Activated naive CD8-positive, alpha-beta T cell treated with anti-CD3 and anti-CD28 coated beads, Interleukin-2, amount 50 U/mL, for 16 hours (primary cell): ENCODE results near the gene MOB4.
"Not testable (repeated sequence)": the region's sequence is repeated elsewhere in the genome, so short reads cannot be mapped to it uniquely, and the experiment has no call there.

Experiments used
- DNase-seq: peaks from one replicate; pipeline ENCODE4 v3.0.0-alpha.2; 2020; ENCODE audit warnings: low read depth, low spot score

Gene MOB4

DNA sequence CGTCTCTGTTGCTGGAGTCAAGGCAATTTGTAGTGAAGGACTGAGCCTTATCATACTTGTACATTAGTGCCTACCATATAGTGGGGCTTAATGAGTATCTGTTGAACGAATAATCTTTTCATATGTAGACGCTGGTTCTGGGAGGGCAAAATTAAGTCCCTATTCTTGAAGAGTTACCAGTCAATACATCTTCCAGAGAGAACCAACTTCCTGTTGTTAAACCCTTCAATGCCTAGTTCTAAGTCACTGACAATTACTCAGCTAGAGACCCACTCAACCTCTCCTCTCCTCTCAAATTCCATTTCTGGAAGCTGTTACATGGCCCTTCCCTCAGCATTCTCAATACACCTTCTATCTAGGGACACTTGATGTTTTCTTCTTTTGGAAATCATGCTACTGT is 1.1 kb upstream of the MOB4 start:
- no peak for DNase-seq

DNA sequence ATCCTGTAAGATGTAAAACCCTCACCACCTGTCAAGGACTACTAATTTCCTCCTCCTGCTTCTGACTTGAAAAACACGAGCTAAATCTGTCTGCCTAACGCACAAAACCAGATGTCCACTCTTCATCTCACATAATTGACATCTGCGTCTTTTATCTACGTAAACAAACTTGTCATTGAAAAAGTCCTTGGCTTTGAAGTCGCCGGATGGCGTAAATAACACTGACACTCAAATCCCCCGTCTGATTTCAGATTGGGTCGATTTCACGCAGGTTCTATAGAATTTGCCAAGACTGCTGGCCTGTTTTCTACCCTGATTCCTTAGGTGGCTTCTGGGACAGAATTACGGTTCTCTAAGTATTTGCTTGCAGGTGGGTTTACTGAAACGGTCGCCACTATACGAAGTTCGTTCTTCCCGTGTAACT is 539 bp upstream of the MOB4 start:
- DNase-seq, result no peak

DNA sequence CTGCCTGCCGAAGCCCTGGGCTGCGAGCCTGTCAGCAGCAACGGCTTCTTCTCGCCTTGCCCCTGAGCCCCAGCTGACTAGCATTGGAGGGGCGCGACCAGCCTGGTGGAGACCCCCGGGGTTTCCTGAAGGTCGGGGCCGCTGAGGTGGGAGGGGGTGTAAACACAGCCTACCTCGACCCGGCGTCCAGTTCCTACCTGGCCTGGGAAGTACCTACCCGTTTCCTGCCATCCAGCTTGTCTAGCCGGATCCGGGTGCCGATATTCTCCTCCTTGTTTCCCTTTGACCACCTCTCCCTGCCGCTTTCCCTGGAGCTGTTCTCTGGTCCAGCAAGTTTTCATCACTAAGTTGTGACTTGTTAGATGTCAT is 511 bp downstream of the MOB4 start:
- no peak for DNase-seq

GRCh38 chr2:197517150-197517549 is 1.3 kb downstream of the MOB4 start:
- no peak for DNase-seq

GRCh38 chr2:197538412-197538811 is 22.5 kb downstream of the MOB4 start:
- DNase-seq, result no peak

GRCh38 chr2:197539734-197540133 is 23.9 kb downstream of the MOB4 start:
- no peak for DNase-seq

DNA sequence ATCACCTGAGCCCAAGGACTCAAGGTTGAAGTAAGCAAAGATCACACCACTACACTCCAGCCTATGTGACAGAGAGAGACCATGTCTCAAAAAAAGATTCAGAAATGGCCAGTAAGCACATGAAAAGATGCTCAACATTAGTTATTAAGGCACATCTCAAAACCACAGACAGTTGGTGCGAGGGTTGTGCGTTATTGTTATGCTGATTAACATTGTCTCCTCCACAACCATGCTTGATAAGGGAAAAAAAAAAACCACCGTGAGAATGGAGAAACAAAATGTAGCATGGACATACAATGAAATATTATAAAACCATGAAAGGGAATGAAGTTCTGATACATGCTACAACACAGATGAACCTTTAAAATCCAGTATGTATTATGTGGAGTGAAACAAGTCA is 27.3 kb downstream of the MOB4 start:
- no peak for DNase-seq

DNA sequence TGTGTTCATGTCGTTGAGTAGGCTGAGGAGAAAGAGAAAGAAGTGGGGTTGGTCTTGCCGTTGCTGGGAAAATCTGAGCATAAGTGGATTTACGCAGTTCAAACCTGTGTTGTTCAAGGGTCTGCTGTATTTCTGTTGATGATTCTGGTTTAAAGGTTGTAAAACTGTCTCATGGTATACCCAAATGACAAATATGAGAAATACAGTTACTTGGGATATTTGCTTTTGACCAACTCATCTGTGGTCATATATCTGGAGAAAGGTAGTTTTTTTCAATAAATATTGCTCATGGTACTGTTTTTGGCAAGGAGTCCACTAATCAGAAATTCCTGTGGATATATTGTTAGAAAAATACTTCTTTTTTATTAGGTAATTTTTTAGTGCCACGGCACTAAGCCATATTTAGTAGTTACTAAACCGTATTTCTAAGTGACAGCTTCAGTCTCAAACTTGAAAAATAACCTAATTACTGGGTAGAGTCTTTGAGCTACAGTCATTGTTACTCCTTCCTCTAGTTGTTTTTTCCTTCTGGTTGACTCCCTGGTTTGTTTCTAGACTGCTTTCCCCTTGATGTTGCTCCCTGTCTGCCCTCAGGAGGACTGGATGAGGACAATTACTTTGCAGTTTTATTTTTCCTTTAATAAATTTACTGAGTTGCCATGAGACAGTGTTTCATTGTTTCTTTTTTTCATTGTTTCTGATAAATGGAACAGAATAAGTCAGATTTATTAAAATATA is 31.5 kb downstream of the MOB4 start:
- DNase-seq, result no peak

- DNase-seq, result no peak
Observed at GRCh38 chr2:197548582-197548981, 32.7 kb downstream of the MOB4 start.

- DNase-seq, result not testable (repeated sequence)
Observed at GRCh38 chr2:197551260-197551659, 35.4 kb downstream of the MOB4 start.

DNA sequence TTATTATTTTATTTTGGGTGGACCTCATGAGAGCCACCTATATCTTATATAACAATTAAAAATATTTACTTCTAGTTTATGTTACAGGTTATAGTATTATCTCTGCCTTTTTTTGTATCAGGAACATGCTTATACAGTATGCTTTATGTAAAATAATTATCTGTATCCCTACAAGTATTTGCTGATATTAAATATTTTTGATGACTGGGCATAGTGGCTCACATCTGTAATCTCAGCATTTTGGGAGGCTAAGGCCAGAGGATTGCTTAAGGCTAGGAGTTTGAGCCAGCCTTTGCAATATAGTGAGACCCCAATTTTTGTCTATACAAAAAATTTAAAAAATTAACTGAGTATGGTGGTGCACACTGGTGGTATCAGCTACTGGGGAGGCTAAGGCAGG is 39.6 kb downstream of the MOB4 start:
- no peak for DNase-seq

DNA sequence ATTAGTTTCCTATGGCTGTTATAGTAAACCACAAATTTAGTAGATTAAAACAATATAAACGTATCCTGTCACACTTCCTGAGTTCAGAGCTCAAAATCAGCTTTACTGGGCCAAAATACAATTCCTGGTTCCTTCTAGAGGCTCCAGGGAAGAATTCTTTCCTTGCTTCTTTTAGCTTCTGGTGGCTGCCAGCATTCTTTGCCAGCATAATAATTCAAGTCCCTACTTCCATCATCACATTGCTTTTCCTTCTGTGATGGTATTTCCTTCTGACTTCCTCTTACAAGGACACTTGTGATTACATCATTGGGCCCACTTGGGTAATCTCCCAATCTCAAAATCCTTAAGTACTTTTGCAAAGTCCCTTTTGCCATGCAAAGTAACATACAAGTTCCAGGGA is 40.6 kb downstream of the MOB4 start:
- DNase-seq, result no peak

GRCh38 chr2:197558393-197558792 is 42.5 kb downstream of the MOB4 start:
- no peak for DNase-seq

GRCh38 chr2:197559681-197560080 is 43.8 kb downstream of the MOB4 start:
- no peak for DNase-seq

DNA sequence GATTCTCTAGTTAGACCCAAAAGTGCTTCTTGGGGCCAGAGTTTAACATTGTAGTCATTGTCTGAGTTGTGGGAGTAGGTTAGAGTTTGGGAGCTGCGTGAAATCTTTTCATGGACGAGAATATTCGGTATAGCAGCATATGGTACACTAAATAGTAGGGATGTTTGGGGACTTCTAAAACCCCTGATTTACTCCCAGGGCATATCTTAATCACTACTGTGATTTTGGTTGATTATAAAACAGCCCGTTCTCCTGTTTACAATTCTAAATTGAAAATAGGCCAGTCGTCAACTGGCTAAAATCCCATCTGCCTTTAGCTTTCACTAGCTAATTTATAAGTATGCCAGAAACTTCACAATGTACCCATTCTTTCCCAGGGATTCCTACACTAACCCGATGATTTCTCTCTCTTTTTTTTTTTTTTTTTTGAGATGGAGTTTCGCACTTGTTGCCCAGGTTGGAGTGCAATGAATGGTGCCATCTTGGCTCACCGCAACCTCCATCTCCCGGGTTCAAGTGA is 44.3 kb downstream of the MOB4 start:
- DNase-seq, result no peak

GRCh38 chr2:197571627-197572271 is 55.9 kb downstream of the MOB4 start:
- no peak for DNase-seq

GRCh38 chr2:197573608-197574007 is 57.7 kb downstream of the MOB4 start:
- DNase-seq, result no peak

- no peak for DNase-seq
Observed at GRCh38 chr2:197575987-197576386, 60.1 kb downstream of the MOB4 start.

DNA sequence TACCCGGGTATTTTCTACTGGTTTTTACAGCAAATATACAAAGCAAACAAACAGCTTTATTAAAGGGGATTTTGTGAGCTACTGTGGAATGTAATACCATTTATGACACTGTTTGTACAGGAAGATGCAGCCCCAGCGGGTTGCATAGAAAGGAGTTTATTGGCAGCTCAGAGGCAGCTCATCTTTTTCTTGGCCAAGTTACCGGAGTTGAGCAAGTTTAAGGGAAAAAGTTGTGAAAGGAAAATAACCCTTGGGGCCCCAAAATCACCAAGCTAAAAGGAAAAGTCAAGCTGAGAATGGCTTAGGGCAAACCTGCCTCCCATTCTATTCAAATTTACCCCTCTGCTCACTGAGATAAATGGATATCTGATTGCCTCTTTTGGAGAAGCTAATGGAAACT is 60.8 kb downstream of the MOB4 start:
- DNase-seq, result no peak

DNA sequence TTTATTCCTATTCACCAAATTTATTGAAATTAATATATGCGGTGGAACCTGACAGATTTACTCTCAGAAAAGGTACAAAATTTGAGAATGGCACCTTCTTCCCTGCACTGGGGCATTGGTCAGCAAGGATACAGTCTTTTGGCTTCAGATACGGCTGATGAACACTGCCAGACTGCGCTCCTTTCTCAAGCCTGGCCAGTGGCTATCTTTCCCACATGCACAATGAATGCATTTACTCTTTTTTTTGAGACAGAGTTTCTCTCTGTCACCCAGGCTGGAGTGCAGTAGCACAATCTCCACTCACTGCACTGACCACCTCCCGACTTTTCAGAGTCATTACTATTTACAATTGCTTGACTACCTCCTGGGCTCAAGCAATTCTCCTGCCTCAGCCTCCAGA is 61.6 kb downstream of the MOB4 start:
- DNase-seq, result no peak

- not testable (repeated sequence) for DNase-seq
Observed at GRCh38 chr2:197578294-197578693, 62.4 kb downstream of the MOB4 start.

DNA sequence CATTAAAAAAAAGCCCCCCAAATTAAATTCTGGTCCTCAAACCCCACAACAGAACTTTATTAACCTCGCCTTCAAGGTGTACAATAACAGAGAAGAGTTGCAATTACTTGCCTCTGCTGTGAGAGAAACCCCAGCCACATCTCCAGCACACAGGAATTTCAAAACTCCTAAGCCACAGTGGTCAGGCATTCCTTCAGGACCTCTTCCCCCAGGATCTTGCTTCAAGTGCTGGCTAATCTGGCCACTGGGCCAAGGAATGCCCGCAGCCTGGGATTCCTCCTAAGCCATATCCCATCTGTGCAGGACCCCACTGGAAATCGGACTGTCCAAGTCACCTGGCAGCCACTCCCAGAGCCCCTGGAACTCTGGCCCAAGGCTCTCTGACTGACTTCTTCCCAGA is 64.3 kb downstream of the MOB4 start:
- not testable (repeated sequence) for DNase-seq

DNA sequence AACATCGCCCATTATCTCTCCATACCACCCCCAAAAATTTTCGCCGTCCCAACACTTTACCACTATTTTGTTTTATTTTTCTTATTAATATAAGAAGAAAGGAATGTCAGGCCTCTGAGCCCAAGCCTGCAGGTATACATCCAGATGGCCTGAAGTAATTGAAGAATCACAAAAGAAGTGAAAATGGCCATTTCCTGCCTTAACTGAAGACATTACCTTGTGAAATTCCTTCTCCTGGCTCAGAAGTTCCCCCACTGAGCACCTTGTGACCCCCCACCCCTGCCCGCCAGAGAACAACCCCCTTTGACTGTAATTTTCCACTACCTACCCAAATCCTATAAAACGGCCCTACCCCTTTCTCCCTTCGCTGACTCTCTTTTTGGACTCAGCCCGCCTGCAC is 71.4 kb downstream of the MOB4 start:
- DNase-seq, result not testable (repeated sequence)
